GM18517 (cell line): ENCODE results near the gene LRRC74B.
"Not testable (repeated sequence)": the region's sequence is repeated elsewhere in the genome, so short reads cannot be mapped to it uniquely, and the experiment has no call there.

Experiments
- ATAC-seq: cut with Tn5 transposase; IDR thresholded peaks from one replicate; pipeline ENCODE4 v1.9.1; 2021; ENCODE audit warnings: mild to moderate bottlenecking, moderate library complexity; ENCODE audit not compliant: unreplicated experiment

LRRC74B gene

DNA sequence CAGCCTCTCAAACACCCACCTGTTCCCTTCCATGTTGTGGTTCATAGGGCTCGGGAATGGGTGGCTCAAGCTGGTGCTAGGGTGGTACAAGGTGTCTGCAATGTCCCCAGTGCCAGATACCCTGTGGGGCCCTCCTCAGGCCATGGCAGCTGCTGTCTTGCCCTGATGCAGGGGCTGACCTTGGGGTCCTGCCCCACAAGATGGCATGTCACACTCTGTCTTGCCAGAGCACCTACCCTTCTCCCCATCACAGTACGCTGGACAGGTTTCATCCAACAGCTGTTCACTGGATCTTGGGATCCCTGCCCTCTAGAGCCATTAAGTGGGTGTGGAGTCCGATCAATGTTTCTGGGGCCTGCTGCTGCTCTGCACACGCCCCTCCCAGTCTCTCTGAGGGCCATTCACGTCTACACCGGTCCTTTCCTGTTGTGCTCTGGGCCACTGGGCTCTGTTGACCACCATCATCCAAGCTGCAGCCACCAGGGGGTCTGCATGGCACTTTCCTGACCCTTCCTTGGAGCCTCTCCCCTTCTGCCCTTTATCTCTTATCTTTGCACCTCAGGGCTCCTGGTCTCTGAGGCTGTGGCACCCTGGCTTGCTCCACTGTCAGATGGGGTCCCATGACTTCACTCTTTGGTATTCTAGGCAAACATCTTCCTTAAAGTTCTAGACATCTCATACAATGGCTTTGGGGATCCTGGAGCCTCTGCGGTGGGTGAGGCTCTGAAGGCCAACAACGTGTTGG lies 7.1 kb downstream of the LRRC74B start:
- ATAC-seq: no peak

DNA sequence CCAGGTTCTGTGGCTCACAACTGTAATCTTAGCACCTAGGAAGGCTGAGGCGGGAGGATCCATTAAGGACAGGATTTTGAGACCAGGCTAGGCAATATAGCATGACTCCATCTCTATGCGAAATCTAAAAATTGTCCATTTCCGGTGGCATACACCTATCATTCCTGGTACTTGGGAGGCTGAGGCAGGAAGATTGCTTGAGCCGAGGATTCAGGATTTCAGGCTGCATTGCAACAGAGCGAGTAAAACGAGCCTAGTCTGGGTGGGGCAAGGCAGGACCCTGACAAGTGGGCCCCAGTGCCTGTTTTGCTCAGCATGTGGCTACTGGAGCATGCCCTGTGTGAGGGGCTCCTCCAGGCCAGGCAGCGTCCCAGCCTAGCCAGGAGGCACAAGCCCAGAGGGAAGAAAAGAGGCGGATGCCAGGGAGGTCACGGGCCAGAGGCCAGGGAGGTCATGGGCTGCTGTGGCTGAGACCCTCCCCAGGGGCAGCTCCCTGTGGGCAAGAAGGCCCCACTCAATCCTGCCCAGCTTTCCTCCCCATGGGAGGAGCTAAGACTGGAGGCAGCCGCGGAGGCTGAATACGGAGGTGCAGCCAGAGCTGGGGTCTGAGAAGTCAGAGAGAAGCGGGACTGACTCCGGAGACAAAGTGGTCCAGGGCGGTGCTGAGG lies 8.4 kb downstream of the LRRC74B start:
- ATAC-seq: no peak

DNA sequence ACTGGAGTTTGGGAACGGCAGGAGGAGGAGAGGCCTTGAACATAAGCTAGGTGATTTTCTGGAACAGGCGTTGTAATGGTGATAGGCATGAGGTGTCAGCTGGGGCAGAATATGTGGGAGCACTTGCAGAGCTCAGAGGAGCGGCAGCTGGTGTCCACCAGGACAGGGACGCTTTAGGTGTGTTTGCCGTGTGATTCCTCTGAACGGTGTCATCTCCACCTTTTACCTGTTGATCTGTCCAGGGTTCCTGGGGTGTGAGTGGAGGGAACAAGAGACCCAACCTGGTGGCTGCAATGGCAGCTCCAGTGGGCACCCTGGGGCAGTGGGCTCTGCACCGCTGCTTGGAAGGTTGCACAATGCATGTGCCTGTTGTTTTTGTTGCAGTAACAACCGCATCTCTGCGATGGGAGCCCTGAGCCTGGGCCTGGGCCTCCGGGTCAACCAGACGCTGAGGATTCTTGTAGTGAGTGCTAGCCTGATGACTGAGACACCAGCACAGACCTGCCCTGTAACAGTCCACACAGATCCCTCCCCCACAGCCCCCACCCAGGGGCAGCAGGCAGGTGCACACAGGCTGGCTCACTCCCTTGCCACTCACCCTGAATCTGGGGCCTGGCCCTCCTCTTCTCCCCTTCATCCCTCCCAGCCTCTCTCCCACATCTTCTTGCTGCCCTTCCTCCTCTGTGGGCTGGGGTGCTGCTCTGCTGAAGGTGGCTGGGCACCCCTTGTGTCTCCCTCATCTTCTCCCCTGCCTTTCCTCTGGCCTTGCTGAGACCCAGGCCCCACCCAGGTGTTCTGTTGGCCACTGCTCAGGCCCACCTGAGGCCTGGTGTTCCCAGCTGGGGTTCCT lies 9.2 kb downstream of the LRRC74B start:
- no peak for ATAC-seq

DNA sequence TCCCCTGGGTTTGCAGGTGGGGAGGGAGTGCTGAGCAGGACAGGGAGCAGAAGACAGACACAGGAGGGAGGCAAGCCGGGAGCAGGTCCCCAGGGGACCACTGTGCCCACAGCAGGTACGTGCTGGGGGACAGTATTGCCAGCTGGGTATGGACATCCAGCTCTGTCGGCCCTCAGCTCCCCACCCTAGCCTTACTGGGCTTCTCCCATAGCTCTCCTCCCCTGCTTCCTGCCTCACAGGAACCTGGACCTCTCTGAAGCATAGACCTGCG lies 9.8 kb downstream of the LRRC74B start:
- ATAC-seq: no peak

DNA sequence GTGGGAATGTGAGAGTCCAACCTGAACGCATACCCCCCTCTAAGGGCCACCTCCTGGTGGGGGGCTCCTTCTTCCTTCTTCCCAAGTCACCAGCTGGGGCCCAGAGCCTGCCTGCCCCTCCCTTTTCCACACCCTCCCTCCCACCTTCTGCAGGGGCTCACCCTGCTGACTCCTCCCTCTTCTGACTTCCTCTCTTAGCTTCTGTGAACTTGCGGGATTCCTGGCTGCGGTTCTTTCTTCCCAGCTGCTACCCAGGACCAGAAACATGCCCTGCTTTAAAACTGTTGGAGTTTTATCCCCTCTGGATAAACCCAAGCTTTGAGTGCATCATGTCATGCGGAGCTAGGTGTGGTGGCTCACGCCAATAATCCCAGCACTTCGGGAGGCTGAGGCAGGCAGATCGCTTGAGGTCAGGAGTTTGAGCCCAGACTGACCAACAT lies 10.2 kb downstream of the LRRC74B start:
- ATAC-seq: no peak

DNA sequence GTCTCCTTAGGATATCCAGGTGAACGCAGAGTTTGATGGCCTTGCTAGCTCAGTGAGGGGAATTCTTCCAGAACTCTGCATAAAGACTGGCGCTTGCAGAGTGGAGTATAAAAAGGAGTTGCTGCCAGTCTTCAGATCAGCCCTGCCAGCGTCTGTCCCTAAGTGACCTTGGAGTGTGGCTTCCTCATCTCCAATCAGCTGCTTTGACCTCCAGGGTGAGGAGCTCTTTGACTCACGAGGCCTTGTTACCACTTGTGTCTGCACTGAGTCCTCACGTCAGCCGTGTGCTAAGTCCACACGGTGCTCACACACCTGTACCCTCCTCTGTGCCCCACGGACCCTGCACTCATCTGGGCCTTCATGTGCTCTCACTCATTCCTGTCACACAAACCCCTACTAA lies 14.6 kb downstream of the LRRC74B start:
- not testable (repeated sequence) for ATAC-seq

DNA sequence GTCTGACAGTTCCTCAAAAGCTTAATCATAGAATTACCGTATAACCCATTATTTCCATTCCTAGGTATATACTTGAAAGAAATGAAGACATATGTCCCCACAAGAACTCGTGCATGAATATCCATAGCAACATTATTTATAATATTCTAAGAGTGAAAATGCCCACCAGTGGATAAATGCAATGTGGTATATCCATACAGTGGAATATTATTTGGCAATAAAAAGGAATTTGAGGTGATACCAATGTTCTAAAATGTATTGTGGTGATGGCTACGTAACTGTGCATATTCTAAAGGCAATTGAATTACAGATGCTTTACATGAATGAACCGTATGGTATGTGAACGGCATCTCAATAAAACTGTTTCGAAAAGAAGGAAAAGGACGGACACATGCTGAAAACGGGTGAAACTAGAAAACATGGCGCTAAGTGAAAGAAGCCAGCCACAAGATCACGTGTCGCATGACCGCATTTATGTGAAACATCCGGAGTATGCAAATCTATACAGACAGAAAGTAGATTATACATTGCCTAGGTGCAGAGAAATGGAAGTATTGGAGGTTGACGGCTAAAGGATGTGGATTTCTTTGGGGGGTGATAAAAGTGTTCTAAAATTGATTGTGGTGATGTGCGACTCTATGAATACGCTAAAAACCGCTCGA lies 16.0 kb downstream of the LRRC74B start:
- not testable (repeated sequence) for ATAC-seq

DNA sequence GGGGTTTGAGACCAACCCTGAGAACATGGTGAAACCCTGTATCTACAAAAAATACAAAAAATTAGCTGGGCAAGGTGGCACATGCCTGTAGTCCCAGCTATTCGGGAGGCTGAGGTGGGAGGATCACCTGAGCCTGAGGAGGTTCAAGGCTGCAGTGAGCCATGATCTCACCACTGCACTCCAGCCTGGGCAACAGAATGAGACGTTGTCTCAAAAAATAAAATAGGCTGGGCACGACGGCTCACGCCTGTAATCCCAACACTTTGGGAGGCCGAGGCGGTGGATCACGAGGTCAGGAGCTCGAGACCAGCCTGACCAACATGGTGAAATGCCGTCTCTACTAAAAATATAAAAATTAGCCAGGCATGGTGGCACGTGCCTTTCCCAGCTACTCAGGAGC lies 18.7 kb downstream of the LRRC74B start:
- not testable (repeated sequence) for ATAC-seq

DNA sequence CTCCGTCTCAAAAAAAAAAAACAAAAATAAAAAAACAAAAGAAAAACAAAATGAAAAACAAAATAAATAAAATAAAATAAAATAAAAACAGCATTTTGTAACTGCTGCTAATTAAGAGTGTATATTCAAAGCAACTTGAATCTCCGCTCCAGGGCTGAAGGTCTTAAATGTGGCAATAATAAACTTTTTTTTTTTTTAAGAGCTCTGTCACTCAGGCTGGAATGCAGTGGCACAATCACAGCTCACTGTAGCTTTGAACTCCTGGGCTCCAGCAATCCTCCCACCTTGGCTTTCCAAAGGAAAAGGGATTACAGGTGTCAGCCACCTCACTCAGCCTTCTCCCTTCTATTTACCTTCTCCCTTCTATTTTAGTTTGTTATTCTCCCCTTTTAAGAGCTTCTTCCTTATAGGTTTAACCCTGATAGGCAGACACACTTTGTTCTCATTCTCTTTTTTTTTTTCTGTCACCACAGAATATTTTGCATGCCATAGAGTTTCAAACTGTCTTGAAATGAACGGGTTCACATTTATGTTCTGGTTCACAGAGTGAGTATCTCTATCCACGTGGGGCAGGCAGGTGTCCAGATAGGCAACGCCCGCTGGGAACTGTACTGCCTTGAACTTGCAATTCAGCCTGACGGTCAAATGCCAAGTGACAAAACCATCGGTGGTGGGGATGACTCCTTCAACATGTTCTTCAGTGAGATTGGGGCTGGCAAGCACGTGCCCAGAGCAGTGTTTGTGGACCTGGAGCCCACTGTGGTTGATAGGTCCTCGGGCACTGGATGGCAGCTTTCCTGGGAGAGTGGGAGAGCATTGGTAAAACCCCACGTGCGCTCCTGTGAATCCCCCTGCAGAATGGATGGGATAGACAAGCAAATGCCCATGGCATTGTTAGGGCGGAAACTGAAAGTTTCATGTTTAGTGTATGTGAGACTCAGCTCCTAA lies 19.4 kb downstream of the LRRC74B start:
- no peak for ATAC-seq

DNA sequence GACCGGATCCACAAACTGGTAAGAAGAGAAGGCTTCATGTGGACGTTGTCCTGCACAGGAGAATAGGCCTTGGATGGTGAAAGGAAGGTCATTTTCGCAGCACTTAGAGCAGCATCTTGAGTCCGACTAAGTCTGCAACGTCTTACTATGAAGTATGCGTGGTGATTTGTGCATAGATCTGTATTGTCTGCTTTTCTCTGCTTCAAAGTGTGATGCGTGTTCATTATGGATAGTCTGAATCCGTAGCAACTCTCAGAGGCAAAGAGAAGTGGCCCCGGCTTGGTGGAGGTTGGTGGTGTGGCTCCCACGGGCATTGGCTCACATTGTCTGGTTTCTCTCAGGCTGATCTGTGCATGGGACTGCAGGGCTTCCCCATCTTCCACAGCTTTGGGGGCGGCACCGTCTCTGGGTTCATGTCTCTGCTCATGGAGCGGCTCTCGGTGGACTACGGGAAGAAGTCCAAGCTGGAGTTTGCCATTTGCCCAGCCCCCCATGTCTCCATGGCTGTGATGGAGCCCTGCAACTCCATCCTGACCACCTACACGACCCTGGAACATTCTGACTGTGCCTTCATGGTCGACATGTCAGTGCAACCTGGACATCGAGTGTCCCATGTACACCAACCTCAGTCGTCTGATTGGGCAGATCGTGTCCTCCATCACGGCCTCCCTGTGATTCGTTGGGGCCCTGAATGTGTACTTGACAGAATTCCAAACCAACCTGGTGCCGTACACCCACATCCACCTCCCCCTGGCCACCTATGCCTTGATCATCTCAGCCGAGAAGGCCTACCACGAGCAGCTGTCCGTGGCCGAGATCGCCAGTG lies 21.5 kb downstream of the LRRC74B start:
- ATAC-seq: no peak

DNA sequence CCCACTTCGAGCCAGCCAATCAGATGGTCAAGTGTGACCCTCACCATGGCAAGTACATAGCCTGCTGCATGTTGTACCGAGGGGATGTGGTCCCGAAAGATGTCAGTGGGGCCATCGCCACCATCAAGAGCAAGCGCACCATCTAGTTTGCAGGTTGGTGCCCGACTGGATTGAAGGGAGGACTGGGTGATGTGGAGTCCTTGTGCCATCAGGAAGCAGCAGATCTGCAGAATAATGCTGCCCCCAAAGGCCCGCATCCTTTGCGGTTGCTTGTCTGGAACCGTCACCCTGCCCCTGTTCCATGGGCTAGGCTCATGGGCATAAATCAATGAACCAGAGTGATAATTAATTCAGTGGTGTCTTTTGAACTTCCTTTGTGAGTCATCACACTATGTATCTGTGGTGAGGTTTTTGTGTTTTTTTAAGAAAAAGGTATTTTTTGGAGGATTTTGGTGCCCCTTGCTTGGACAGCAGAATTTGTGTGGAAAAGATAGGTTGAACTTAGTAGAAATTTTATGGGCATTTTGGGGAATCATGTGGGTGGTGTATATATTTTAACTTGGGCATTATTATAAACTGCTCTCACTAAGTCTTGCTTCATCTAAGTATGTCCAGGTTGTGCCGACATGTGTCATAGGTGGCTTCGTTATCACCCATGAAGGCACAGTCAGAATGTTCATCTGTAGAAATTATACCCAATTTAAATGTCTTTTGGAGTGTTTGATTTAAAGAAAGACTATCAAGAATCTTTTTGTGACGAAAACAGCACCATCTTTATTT lies 22.3 kb downstream of the LRRC74B start:
- ATAC-seq: no peak

DNA sequence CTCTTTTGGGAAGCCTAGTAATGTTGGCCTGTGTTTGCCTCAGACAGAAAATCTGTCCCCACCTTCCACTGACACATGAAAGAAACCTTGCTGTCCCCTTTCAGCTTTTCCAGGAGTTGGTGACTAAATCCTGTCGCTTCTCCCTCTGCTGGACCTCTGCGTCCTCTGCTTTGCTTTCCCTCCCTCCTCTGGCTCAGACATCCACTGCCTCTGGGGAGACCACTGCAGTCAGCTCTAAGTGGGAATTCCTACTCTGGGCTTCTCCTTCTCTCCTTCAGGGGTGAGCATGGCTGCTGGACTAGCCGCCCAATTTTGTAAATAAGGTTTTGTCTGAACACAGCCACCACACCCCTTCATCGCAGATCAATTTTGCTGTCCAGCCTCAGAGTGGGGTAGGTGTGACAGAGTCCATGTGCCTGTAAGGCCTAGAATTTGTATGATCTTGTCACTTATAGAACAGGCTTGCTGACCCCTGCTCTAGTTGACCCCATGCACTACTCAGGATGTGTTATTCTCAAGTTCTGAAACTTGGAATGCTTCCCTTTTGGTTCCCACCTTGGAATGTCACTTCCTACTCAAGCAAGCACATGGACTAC lies 23.0 kb downstream of the LRRC74B start:
- ATAC-seq: no peak

DNA sequence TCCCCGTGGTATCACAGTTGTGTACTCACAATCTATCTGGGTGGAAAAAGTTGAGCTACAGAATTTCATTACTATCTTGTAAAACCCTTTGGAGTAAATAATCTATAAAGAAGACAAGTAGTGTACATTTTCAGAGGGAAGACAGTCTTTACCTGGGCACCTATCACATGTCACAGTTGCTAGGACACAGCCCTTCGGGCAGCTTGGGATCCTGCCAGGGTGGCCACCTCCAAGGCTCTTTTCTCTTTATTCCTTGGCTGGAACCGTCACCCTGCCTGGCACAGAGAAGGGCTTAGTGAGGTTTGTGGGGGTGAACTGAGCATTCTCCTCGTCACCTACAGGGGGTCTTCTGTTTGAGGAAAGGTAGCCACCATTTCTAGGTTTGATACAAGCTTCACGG lies 23.6 kb downstream of the LRRC74B start:
- ATAC-seq: no peak

DNA sequence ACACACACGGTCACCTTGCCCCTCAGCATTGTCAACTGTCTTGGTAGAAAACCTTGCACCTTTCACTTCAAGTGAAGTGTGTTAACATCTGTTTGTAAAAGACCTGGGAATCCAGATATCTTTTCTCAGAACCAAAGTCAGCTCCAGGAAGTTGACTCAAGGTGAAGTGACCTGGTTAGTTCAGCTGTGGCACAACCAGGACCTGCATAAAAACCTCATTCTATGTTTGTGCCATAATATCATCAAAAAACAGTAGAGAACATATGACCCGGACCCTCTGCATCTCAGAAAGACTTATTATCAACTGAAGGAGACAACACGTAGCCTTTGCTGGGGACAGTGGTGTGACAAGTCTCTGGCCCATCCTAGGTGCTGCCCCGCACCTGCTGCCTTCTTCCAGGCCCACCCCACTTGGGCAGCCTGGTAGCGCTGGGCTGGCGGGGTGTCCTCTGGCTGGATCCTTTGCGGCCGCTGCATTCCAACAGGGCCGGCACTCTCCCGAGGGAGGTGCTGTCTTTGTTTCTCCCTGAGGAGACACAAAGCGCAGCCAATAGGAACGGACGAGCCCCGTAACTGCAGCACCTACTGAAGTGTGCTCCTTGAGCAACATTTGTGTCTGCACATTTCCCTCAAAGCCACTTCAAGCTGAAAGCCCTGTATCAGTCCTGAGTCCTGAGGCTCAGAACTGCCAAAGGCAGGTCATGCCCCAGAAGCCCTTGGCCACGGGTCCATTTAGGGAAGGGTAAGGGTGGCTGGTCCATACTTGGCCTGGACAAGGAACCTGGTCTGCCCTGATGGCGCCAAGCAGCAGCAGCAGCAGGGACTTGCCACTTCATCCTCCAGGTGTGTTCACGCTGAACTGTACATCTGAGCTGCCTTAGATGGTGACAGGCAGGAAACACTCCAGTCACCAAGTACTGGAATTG lies 25.2 kb downstream of the LRRC74B start:
- ATAC-seq: no peak

DNA sequence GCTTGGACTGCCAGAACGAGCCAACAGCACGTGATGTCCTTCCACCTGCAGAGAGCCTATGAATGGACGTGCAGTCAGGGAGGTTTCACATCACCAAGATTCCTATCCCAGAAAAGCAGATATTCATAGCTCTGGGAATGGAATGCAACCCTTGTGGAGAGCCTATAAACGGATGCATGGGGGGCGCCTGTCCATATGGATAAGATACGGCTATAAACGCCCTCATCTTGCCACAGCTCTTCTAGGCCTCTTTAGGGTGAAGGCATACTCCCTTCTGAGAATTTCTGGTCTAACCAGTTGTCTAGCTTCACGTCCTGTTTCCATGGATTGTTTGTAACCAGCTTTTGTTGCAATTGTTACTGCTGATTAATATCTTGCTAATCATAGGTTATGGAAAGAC lies 26.1 kb downstream of the LRRC74B start:
- not testable (repeated sequence) for ATAC-seq

DNA sequence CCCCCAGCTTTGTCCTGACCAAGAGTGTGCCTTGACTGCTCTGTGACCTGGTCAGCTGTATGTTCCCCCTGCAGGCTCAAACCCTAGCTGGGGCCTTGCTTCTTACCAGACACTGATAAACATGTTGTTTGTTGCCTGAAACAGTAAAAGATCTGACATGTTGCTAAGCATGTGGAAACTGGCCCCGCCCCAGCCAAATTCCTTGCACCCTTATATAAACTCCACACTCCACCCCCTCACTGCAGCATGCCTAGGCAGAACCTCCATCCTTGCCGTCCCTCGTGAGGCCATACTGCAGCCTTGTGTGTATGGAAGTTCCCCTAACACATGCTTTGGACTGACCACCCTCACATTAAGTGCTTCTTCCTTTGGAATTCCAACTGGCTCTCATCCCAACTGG lies 27.3 kb downstream of the LRRC74B start:
- ATAC-seq: no peak

DNA sequence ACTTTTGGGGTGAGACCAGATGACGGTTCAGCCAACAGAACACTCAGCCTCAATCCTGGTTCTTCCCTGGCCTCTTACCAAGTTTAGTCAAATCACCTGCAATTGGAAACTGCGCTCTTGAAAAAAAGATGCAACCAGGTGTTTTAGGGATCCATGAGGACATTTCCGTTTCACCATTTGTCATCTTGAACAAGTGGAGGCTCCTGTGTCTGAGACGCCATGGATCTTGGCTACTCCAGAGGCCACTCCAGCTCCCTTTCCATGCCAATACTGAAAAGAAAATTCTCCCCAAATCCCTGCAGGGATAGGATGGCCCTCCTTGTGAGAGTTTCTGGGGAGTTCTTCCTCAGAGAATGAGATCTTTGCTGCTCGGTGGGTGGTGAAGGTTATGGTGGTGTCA lies 27.7 kb downstream of the LRRC74B start:
- ATAC-seq: no peak
